ENCODE data around the gene SRPX.

Gene SRPX

GRCh38 chrX:38149016-38149415 lies 71.7 kb downstream of the SRPX start:
- H3K27me3 Mint-ChIP-seq (ENCODE audit: low read depth), result no peaks in the 10 kb centered on the region
- no peaks in the 10 kb centered on the region for H3K36me3 Mint-ChIP-seq (ENCODE audit: low read depth)
- peaks cover 4% of the 10 kb centered on the region for H3K9me3 Mint-ChIP-seq
- no peak overlapping the region for H3K27ac Mint-ChIP-seq
- no peaks in the 10 kb centered on the region for H3K4me1 Mint-ChIP-seq
- TF ChIP-seq CTCF (IDR thresholded peaks at IDR 0.05; ENCODE audit: unreplicated experiment in 3 of 3), result no peak
- no peak overlapping the region for H3K4me3 Mint-ChIP-seq

- no peak for TF ChIP-seq CTCF (IDR thresholded peaks at IDR 0.05; ENCODE audit: unreplicated experiment in 3 of 3)
These were observed 78.1 kb downstream of the SRPX start for GRCh38 chrX:38142610-38143009.

GRCh38 chrX:38138900-38139299 lies 81.8 kb downstream of the SRPX start:
- no peak for TF ChIP-seq CTCF (IDR thresholded peaks at IDR 0.05; ENCODE audit: unreplicated experiment in 3 of 3)
- Mint-ChIP-seq H3K4me1 (peaks cover 7% of the 10 kb centered on the region), H3K27me3 (ENCODE audit: low read depth) (no peaks in the 10 kb centered on the region), H3K36me3 (ENCODE audit: low read depth) (no peaks in the 10 kb centered on the region), H3K27ac (no peak overlapping the region), H3K4me3 (no peak overlapping the region), H3K9me3 (peaks cover 2% of the 10 kb centered on the region)

More at GRCh38 chrX:38142610-38143009, 78.1 kb downstream of the SRPX start:
- Mint-ChIP-seq H3K9me3 (peaks cover 8% of the 10 kb centered on the region), H3K4me1 (peaks cover 7% of the 10 kb centered on the region), H3K27me3 (ENCODE audit: low read depth) (no peaks in the 10 kb centered on the region), H3K27ac (peak overlapping the region; percentile 17 to 78 (median 68)), H3K4me3 (no peak overlapping the region), H3K36me3 (ENCODE audit: low read depth) (no peaks in the 10 kb centered on the region)

- Mint-ChIP-seq H3K27ac (no peak overlapping the region), H3K36me3 (ENCODE audit: low read depth) (no peaks in the 10 kb centered on the region), H3K4me1 (peaks cover 7% of the 10 kb centered on the region), H3K4me3 (no peak overlapping the region), H3K27me3 (ENCODE audit: low read depth) (no peaks in the 10 kb centered on the region), H3K9me3 (no peaks in the 10 kb centered on the region)
- TF ChIP-seq CTCF (IDR thresholded peaks at IDR 0.05; ENCODE audit: unreplicated experiment in 3 of 3), result no peak
These were observed 82.3 kb downstream of the SRPX start for GRCh38 chrX:38138157-38138891.

GRCh38 chrX:38129366-38129765 lies 91.3 kb downstream of the SRPX start:
- no peaks in the 10 kb centered on the region for H3K36me3 Mint-ChIP-seq (ENCODE audit: low read depth)
- H3K27me3 Mint-ChIP-seq (ENCODE audit: low read depth), result no peaks in the 10 kb centered on the region
- TF ChIP-seq CTCF (IDR thresholded peaks at IDR 0.05; ENCODE audit: unreplicated experiment in 3 of 3), result no peak
- H3K27ac Mint-ChIP-seq, result no peak overlapping the region
- H3K4me1 Mint-ChIP-seq, result no peaks in the 10 kb centered on the region
- H3K9me3 Mint-ChIP-seq, result no peaks in the 10 kb centered on the region
- H3K4me3 Mint-ChIP-seq, result no peak overlapping the region

- Mint-ChIP-seq H3K9me3 (no peaks in the 10 kb centered on the region), H3K27ac (no peak overlapping the region), H3K4me1 (no peaks in the 10 kb centered on the region), H3K27me3 (ENCODE audit: low read depth) (no peaks in the 10 kb centered on the region), H3K4me3 (no peak overlapping the region), H3K36me3 (ENCODE audit: low read depth) (no peaks in the 10 kb centered on the region)
- no peak for TF ChIP-seq CTCF (IDR thresholded peaks at IDR 0.05; ENCODE audit: unreplicated experiment in 3 of 3)
These were observed 92.7 kb downstream of the SRPX start for GRCh38 chrX:38127961-38128360.
